ENCODE results near the gene RFX8. TPM values are rescaled to one million over a fixed set of nuclear protein-coding genes. Genes with fewer than 3 reads are reported as not detected.

The RFX8 gene
- polyA plus RNA-seq, 2 of the 4 experiments (the other 2 are of a cell fraction), result not detected

GRCh38 chr2:101478181-101479001, 3.5 kb upstream of the RFX8 start:
- POLR2A ChIA-PET, result no interaction called here
- no peak for ATAC-seq

GRCh38 chr2:101477556-101477955, 2.6 kb upstream of the RFX8 start:
- TF ChIP-seq ZC3H11A (IDR thresholded peaks at IDR 0.05) (no peak), HOXB5 (CRISPR knock-in tag; IDR thresholded peaks at IDR 0.05) (no peak), JUN (IDR thresholded peaks at IDR 0.05) (no peak), MYC (IDR thresholded peaks at IDR 0.05; ENCODE audit: borderline replicate concordance, low read length) (no peak), ATOH8 (CRISPR knock-in tag; IDR thresholded peaks at IDR 0.05; ENCODE audit: low read depth) (no peak), HOXA7 (CRISPR knock-in tag; IDR thresholded peaks at IDR 0.05) (no peak), NFE2L2 (conservative IDR thresholded peaks at IDR 0.05; ENCODE audit: low read length) (no peak), ZFP36 (IDR thresholded peaks at IDR 0.05; ENCODE audit: borderline replicate concordance, partially characterized antibody) (no peak), RARB (CRISPR knock-in tag; IDR thresholded peaks at IDR 0.05) (no peak), CHD4 (IDR thresholded peaks at IDR 0.05; ENCODE audit: borderline replicate concordance) (no peak), MAFK (IDR thresholded peaks at IDR 0.05; ENCODE audit: partially characterized antibody) (no peak)
- H3K27ac ChIP-seq, result no peak overlapping the region
- no peaks in the 10 kb centered on the region for H3K9me3 ChIP-seq
- ChIA-PET POLR2A (no interaction called here), CTCF (interaction anchor here (0.9 kb wide), 1 partner anchor 58 kb away, joined by 3 read pairs; no protein-coding TSS in a partner anchor)
- DNase-seq (ENCODE audit: low read depth in 1 of 2, low spot score in 1 of 2) (no peak), ATAC-seq (no peak), FAIRE-seq (no peak)
- no peak overlapping the region for H3K4me2 ChIP-seq
- 96% methylated on average over 2 of the region's 2 CpGs for WGBS (ENCODE audit: missing lambda C conversion rate)
- no peaks in the 10 kb centered on the region for H3K4me1 ChIP-seq
- no peak overlapping the region for H3K4me3 ChIP-seq

More at GRCh38 chr2:101478181-101479001, 3.5 kb upstream of the RFX8 start:
- CTCF ChIA-PET, result no interaction called here
- FAIRE-seq (no peak), DNase-seq (ENCODE audit: low read depth in 1 of 2, low spot score in 1 of 2) (no peak)
- TF ChIP-seq HOXA7 (CRISPR knock-in tag; IDR thresholded peaks at IDR 0.05), result no peak
- TF ChIP-seq EP300 (IDR thresholded peaks at IDR 0.05), result no peak
- no peak for TF ChIP-seq E2F6 (IDR thresholded peaks at IDR 0.05; ENCODE audit: borderline replicate concordance, low read depth)
- no peak for TF ChIP-seq HES2 (IDR thresholded peaks at IDR 0.05)
- TF ChIP-seq BHLHE40 (IDR thresholded peaks at IDR 0.05; ENCODE audit: low read depth, low read length), result no peak
- no peak for TF ChIP-seq GATA3 (IDR thresholded peaks at IDR 0.05; ENCODE audit: borderline replicate concordance)
- TF ChIP-seq ELK1 (IDR thresholded peaks at IDR 0.05; ENCODE audit: low read depth, low read length), result no peak
- TF ChIP-seq KDM5A (IDR thresholded peaks at IDR 0.05), result no peak
- TF ChIP-seq CEBPB (IDR thresholded peaks at IDR 0.05), result no peak
- TF ChIP-seq TFCP2L1 (CRISPR knock-in tag; IDR thresholded peaks at IDR 0.05), result no peak
- TF ChIP-seq FOSL2 (IDR thresholded peaks at IDR 0.05), result no peak
- no peak for TF ChIP-seq FOSL2 (CRISPR knock-in tag; IDR thresholded peaks at IDR 0.05)
- WGBS (ENCODE audit: missing lambda C conversion rate), result 83% methylated on average over 2 of the region's 2 CpGs
- Histone ChIP-seq H3K4me2 (no peak overlapping the region), H3K27ac (no peak overlapping the region), H3K9me3 (no peaks in the 10 kb centered on the region), H3K4me3 (no peak overlapping the region), H3K4me1 (no peaks in the 10 kb centered on the region)
